SU-DHL-6 (cell line): ENCODE data around the gene FSTL3.

ENCODE experiments used
- H2AFZ ChIP-seq: fragments of 200-600 bp; sonication (generic); 2 replicates; pipeline ENCODE4 v1.6.1; 2014; ENCODE audit warnings: low read depth, mild to moderate bottlenecking, moderate library complexity, mixed read lengths, antibody characterized with exemption, low read length; ENCODE audit not compliant: severe bottlenecking
- H3F3A ChIP-seq: fragments of 200-600 bp; shearing (Covaris generic); 2 replicates; pipeline ENCODE4 v1.6.0; 2016; ENCODE audit warnings: antibody characterized with exemption, mild to moderate bottlenecking; ENCODE audit not compliant: insufficient read depth
- H3K27ac ChIP-seq: fragments of 200-600 bp; sonication (generic); 2 replicates; pipeline ENCODE4 v1.5.1; 2016; ENCODE audit warnings: low read depth, mild to moderate bottlenecking, low read length, moderate library complexity, mixed read lengths
- H3K27me3 ChIP-seq: fragments of 200-600 bp; sonication (generic), shearing (Covaris generic); 2 replicates; pipeline ENCODE4 v1.6.0; 2014; ENCODE audit warnings: mild to moderate bottlenecking, low read length
- H3K36me3 ChIP-seq: fragments of 200-600 bp; sonication (generic); 2 replicates; pipeline ENCODE4 v1.6.1; 2014; ENCODE audit warnings: mild to moderate bottlenecking, low read length, mixed read lengths
- H3K4me2 ChIP-seq: fragments of 300-600, 200-600 bp; shearing (Covaris generic), sonication (generic); 2 replicates; pipeline ENCODE4 v1.6.0; 2014; ENCODE audit warnings: low read length, low read depth, mild to moderate bottlenecking; ENCODE audit not compliant: poor library complexity, severe bottlenecking
- H3K4me3 ChIP-seq: fragments of 200-600 bp; sonication (generic); 2 replicates; pipeline ENCODE4 v1.5.1; 2014; ENCODE audit warnings: antibody characterized with exemption, low read length, mild to moderate bottlenecking, mixed read lengths; ENCODE audit not compliant: insufficient read depth, poor library complexity, severe bottlenecking
- H3K79me2 ChIP-seq: fragments of 200-600 bp; sonication (generic); 2 replicates; pipeline ENCODE4 v1.6.1; 2014; ENCODE audit warnings: mild to moderate bottlenecking, low read length, moderate library complexity; ENCODE audit not compliant: insufficient read depth
- H3K9ac ChIP-seq: fragments of 200-600 bp; sonication (generic); 2 replicates; pipeline ENCODE4 v1.7.0; 2014; ENCODE audit warnings: mild to moderate bottlenecking, low read length
- H3K9me2 ChIP-seq: fragments of 200-600 bp; sonication (generic); replicated peaks from 2 replicates; pipeline ENCODE4 v1.6.1; 2014; ENCODE audit warnings: low read length; ENCODE audit not compliant: insufficient read depth
- H3K9me3 ChIP-seq: fragments of 200-600 bp; sonication (generic); 2 replicates; pipeline ENCODE4 v1.6.1; 2014; ENCODE audit warnings: low read length, mixed read lengths; ENCODE audit not compliant: insufficient read depth
- H4K20me1 ChIP-seq: fragments of 200-600 bp; sonication (generic); 2 replicates; pipeline ENCODE4 v1.6.1; 2014; ENCODE audit warnings: low read depth, mild to moderate bottlenecking, antibody characterized with exemption, low read length, moderate library complexity, mixed read lengths
- EZH2phosphoT487 ChIP-seq: fragments of 200-600 bp; sonication (generic), shearing (Covaris generic); conservative IDR thresholded peaks from 2 replicates; pipeline ENCODE4 v1.6.1; 2018; ENCODE audit warnings: mild to moderate bottlenecking, antibody characterized with exemption, low read length, moderate library complexity, mixed read lengths
- TF ChIP-seq, protein P1 (sequence below): fragments of 200-600 bp; sonication (generic); IDR thresholded peaks from one replicate; pipeline ENCODE4 v1.5.1; 2017; ENCODE audit warnings: antibody characterized with exemption, mild to moderate bottlenecking, low read length, moderate library complexity; ENCODE audit not compliant: insufficient read depth, poor library complexity, severe bottlenecking

FSTL3 gene

DNA sequence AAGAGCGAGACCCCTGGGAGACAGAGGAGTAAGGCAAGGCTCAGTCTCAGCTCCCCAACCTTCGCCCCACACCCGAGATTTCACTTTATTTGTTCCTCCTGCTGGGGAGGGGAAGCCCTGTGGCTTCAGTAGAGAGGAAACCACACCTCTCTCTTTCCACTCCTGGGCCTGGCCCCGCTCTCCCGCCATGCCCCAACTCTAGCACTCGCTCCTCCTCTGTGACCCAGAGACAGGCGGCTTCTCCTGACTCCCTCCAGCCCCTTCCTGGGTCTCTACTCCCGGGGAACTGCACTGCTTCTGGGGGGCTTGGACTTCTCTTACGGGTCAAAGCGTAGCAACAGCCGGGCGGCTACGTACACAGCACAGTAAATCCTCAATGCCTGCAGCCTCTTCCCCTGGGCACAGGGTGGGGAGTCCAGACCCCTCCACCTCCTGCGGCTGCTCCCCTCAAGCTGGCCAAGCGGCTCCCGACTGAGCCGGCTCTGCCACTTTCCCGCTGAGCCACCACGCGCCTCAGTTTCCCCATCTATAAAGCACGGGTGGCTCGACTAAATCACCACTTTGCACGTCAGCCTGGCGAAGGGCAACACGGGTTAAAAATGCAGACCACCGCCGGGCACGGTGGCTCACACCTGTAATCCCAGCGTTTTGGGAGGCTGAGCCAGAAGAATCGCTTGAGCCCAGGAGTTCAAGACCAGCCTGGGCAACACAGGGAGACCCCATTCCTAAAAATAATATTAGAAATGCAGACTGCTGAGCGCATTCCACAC lies 14.6 kb upstream of the FSTL3 start:
- H3K27ac ChIP-seq = peak overlapping the region; percentile 89
- no peaks in the 10 kb centered on the region for H3K27me3 ChIP-seq
- no peak overlapping the region for H2AFZ ChIP-seq
- H4K20me1 ChIP-seq = peaks cover 4% of the 10 kb centered on the region; the same call in 1 of the 2 replicates
- H3K9me3 ChIP-seq = no peaks in the 10 kb centered on the region
- H3K79me2 ChIP-seq = peaks cover 62% of the 10 kb centered on the region
- H3F3A ChIP-seq = peaks cover 21% of the 10 kb centered on the region
- no peaks in the 10 kb centered on the region for H3K36me3 ChIP-seq
- H3K4me3 ChIP-seq = peak overlapping the region; percentile 77
- TF ChIP-seq, protein P1, sequence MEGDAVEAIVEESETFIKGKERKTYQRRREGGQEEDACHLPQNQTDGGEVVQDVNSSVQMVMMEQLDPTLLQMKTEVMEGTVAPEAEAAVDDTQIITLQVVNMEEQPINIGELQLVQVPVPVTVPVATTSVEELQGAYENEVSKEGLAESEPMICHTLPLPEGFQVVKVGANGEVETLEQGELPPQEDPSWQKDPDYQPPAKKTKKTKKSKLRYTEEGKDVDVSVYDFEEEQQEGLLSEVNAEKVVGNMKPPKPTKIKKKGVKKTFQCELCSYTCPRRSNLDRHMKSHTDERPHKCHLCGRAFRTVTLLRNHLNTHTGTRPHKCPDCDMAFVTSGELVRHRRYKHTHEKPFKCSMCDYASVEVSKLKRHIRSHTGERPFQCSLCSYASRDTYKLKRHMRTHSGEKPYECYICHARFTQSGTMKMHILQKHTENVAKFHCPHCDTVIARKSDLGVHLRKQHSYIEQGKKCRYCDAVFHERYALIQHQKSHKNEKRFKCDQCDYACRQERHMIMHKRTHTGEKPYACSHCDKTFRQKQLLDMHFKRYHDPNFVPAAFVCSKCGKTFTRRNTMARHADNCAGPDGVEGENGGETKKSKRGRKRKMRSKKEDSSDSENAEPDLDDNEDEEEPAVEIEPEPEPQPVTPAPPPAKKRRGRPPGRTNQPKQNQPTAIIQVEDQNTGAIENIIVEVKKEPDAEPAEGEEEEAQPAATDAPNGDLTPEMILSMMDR = no peak
- no peak for TF ChIP-seq EZH2phosphoT487
- no peaks in the 10 kb centered on the region for H3K9me2 ChIP-seq
- peak overlapping the region; percentile 79 for H3K4me2 ChIP-seq
- H3K9ac ChIP-seq = peak overlapping the region; percentile 98

DNA sequence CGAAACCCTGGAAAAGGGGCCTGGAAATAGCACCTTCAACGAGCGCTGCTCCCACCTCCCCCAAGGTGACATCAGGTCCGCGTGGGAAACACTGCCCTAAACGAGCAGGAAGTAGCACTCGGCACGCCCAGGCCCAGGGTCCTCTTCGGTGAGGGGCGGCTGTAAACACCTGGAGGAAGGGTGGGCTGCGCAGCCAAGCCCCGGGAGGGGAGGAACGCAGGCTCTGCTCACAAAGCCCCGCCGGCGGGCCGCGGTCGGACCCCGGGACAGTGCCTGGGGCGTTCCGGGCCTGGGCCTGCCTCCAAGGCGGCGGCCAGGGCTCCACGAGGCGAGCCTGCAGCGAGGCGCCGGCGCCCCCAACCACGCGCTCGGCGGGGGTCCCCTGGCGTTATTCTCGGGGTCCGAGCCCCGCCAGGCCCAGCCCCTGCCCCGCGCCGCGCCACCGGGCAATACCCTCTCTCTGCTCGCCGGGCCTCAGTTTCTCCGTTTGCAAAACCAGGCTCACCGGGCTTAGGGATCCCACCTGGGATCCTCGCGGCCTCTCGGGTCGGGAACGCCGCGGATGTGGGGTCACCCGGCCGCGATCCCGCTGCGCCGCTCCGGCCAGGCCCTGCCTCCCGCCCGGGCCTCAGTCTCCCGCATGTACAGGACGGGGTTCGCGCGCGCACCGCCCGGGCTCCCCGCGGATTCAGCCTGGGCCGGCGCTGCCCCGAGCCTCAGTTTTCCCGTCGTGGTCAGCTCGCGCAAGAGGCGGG lies 13.8 kb upstream of the FSTL3 start:
- Histone ChIP-seq H3K9me3 (no peaks in the 10 kb centered on the region), H3K9me2 (no peaks in the 10 kb centered on the region), H3K27me3 (no peaks in the 10 kb centered on the region), H3K9ac (peak overlapping the region; percentile 98), H3K4me2 (peak overlapping the region; percentile 79), H4K20me1 (peaks cover 4% of the 10 kb centered on the region; the same call in 1 of the 2 replicates), H3K27ac (peak overlapping the region; percentile 89), H2AFZ (no peak overlapping the region), H3K79me2 (peaks cover 54% of the 10 kb centered on the region), H3K36me3 (no peaks in the 10 kb centered on the region), H3K4me3 (peak overlapping the region; percentile 77), H3F3A (peaks cover 21% of the 10 kb centered on the region)
- TF ChIP-seq, protein P1 = no peak
- TF ChIP-seq EZH2phosphoT487 = no peak

DNA sequence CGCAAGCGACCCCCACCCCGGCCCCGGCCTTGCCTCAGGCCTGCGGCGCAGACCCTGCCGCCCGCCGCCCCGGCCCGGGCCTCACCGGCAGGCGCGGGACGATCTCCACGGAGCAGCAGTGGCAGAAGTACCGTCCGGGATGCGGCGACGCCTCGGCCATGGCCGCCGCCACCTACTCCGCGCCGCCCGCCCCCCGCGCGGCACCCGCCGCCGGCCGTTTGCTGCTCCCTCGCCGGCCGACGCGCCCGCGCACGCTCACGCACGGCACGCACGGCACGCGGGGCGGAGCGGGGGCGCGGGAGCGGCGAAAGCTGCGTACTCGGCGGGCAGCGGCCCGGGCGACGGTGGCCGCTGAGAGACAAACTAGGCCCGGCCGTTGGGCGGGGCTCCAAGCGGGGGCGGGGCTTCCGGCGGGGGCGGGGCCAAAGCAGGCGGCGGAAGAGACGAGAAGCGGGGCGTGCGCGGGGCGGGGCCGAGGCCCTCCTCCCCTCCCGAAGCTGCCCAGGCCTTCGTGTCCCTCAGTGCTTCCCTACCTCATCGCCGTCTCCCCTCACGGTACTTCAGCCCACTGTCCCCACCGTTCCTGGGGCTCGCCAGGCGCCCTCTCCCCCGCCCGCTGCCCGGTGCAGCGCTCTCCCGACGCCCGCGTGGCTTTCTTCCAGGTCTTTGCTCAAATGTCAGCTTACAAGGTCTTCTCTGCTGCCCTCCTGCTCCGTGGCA lies 13.1 kb upstream of the FSTL3 start, which contains the start of gene RNF126:
Gene RNF126, minus strand, starts transcription at position 253 of the 720 bp plus-strand sequence. Its CDS starts 93 bp downstream, at position 160.
- H3K36me3 ChIP-seq = no peaks in the 10 kb centered on the region
- peak within 1 kb of the TSS; percentile 89 for H3K27ac ChIP-seq
- H2AFZ ChIP-seq = peak within 1 kb of the TSS; percentile 70
- no peaks in the 10 kb centered on the region for H3K9me3 ChIP-seq
- no peaks in the 10 kb centered on the region for H3K27me3 ChIP-seq
- no peak for TF ChIP-seq EZH2phosphoT487
- TF ChIP-seq, protein P1 = no peak
- no peaks in the 10 kb centered on the region for H3K9me2 ChIP-seq
- H3K4me3 ChIP-seq = peak within 1 kb of the TSS; percentile 77
- peak within 1 kb of the TSS; percentile 79 for H3K4me2 ChIP-seq
- peaks cover 47% of the 10 kb centered on the region for H3K79me2 ChIP-seq
- H4K20me1 ChIP-seq = peaks cover 4% of the 10 kb centered on the region; the same call in 1 of the 2 replicates
- H3K9ac ChIP-seq = peak within 1 kb of the TSS; percentile 98
- H3F3A ChIP-seq = peaks cover 21% of the 10 kb centered on the region
